Measurements from ENCODE around the gene FAM193A.
"Not testable (repeated sequence)": the region's sequence is repeated elsewhere in the genome, so short reads cannot be mapped to it uniquely, and the experiment has no call there.

The FAM193A gene, protein sequence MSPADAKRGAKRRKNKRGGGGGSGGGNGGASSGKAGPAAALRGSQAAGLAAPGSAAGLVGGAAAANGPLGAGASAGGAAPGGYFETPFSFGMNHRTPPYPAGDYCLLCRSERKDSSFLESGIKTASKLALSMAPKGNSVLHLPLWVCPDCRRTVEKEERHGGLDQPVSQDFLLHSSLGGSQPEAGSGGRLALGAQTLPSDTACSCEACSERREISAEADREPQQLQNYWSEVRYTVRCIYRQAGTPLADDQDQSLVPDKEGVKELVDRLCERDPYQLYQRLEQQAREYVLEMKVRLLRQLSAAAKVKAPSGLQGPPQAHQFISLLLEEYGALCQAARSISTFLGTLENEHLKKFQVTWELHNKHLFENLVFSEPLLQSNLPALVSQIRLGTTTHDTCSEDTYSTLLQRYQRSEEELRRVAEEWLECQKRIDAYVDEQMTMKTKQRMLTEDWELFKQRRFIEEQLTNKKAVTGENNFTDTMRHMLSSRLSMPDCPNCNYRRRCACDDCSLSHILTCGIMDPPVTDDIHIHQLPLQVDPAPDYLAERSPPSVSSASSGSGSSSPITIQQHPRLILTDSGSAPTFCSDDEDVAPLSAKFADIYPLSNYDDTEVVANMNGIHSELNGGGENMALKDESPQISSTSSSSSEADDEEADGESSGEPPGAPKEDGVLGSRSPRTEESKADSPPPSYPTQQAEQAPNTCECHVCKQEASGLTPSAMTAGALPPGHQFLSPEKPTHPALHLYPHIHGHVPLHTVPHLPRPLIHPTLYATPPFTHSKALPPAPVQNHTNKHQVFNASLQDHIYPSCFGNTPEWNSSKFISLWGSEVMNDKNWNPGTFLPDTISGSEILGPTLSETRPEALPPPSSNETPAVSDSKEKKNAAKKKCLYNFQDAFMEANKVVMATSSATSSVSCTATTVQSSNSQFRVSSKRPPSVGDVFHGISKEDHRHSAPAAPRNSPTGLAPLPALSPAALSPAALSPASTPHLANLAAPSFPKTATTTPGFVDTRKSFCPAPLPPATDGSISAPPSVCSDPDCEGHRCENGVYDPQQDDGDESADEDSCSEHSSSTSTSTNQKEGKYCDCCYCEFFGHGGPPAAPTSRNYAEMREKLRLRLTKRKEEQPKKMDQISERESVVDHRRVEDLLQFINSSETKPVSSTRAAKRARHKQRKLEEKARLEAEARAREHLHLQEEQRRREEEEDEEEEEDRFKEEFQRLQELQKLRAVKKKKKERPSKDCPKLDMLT (N-terminal part only)

DNA sequence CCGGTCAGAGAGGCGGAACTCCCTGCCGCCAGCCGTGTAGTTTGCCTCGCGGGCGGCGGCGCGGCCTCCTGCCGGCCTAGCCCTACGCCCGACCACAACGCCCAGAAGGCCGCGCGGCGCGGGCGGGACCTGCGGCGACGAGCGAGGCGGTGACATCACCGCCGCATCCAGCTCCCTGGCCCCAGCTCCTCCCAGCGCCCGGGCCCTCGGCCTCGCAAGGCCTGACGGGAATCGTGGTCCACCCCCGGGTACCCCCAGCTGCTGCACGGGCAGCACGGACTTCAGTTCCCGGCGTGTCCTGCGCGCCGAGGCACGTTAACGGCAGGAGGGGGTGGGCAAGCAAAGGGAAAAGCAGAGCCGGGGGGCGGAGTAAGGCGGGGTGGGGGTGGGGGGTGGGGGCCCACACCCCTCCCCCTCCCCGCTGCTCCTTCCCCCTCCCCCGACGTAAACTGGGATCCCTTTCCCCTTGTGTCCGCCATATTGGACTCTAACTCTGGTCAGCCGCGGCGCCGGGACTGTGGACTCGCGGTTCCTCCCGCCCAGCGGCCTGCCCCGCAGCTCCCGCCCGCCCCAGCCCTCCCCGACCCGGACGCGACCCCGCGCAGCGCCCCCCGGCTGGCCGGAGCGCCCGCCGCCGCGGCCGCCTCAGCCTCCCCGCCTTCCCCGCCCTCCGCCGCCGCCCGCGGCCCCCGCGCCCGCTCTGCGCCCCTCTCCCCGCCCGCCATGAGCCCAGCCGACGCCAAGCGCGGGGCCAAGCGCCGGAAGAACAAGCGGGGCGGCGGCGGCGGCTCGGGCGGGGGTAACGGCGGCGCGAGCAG lies at the start of gene FAM193A:
Gene FAM193A (plus strand): TSS at position 455 of the 818 bp plus-strand sequence. CDS start 269 bp downstream, at position 724.
- DNase-seq (ENCODE audit: low read depth in 2 of 2): peak; percentile 99

DNA sequence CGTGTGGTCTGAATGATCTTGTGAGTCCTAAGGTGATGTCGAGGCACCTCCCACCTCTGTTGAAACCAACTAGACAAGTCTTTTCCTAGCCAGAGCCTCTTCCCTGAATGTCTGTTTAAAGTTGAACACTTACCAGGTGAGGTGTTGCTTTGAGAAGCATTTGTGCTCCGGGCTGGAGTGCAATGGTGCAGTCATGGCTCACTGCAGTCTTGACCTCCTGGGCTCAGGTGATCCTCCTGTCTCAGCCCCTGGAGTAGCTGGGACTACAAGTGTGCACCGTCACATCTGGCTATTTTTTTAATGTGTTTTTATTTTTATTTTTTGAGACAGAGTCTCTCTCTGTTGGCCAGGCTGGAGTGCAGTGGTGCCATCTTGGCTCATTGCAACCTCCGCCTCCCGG lies 49.5 kb upstream of the FAM193A start:
- no peak for DNase-seq (ENCODE audit: low read depth in 2 of 2)

DNA sequence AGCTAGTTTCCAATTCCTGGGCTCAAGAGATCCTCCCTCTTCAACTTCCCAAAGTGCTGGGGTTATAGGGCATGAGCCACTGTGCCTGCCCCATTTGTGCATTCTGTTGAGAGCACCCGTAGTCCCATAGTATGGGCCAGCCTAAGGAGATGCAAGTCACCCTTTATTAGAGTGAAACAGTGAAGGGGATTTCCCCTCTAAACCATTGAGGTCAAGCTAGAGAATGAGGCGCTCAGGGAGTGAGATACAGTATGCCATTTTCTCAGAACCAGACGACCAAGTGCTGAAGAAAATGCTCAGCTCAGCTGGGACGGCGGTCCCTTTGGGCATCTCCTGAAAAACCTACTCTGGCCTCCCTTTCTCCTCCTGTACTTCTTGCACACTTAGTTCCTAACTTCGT lies 48.8 kb upstream of the FAM193A start:
- no peak for DNase-seq (ENCODE audit: low read depth in 2 of 2)

DNA sequence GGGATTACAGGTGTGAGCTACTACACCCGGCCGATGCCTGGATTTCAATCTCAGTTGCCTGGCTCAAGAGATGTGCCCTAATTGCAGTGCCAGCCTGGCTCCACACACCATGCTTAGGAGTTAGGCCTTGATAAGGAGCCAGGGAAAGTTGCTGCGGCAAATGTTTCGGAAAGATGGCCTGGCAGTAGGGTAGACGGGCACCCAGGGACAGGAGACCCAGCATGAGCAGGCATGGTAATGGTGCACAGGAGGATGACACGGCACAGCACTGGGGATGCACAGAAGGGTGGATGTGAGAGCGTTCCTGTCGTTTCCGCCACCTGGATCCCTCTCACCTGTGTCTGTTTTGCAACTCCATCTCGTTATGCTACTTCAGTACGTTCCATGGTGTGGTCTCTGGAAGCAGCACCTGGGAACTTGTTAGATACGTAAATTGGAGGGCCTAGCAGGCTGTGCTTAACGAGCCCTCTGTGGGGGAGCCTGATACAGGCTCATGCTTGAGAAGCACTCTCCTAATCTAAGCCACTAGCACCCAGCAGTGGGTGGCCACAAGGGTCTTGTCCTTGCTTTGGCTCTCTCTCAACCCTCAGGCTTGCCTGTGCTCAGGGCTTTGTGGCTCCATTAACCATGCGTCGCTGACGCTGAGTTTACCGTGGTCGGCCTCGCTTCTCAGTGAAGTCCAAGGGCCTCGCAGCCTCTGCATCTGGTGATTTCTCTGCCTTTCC lies 47.2 kb upstream of the FAM193A start:
- no peak for DNase-seq (ENCODE audit: low read depth in 2 of 2)

DNA sequence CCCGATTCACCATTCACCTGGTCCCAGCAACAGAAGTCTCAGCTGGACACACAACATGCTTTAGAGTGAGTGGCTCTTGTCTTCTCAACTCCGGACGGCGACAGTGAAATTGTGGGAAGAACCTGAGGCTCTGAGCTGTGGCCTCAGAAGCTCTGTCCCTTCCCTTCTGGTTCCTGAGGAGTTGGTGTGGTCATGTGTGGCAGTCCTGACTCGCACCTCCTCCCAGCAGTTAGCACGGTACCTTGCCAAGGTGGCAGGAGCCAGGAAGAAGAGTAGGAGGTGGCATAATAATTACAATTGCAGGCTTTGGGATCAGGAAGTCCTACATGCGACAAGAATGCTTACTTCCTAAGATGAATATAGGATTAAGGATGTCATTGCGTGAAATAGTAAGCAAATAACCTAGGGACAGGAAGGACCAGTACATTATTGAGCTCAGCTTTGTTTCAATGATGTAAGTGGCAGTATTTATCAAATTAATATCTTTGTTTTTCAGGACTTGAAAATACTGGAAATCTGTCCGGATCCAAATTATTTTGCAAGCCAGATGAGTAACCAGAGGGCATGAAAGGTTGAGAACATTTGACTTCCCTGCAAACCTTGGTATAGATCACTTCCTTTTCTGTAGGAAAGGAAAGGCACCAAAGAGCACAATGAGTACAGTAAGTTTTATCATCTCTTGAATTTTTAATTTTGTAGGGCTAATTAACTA lies 46.5 kb upstream of the FAM193A start:
- no peak for DNase-seq (ENCODE audit: low read depth in 2 of 2)

DNA sequence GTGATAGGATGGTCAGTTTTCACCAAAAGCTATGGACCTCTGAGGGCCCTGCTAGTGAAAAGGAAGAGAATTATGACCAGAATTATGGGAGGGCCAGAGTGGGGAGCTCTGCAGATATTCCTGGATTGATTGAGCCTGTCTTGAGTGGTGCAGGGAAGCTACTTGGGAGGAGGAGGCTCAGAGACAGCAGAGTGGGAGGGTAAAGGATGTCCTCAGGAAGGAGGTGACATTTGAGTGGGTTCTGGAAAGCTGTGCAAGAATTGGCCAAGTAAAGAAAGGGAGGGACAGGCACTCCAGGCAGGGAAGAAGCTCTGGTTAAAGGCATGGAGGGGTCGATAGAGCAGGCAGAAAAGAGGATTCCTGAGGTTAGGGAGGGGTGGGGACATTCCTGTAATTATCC lies 43.5 kb upstream of the FAM193A start:
- no peak for DNase-seq (ENCODE audit: low read depth in 2 of 2)

DNA sequence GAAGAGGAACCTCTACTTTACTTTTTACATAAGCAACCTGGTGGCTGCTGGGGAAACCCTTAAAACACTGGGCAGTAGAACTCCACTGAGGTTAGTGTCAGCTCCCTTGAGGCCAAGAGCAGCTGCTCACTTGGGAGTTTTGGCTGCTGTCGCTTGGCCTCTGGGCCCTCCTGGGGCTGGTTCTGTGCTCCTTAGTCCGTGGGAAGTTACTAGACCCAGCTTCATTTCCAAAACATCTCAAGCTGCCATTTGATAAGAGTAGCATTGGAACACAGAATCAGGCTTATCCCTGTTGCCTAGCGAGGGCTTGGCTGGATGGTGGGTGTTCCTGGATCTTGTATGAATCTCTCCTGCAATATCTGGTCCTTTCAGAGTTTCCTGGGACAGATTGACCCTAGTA lies 41.5 kb upstream of the FAM193A start:
- DNase-seq (ENCODE audit: low read depth in 2 of 2): no peak

DNA sequence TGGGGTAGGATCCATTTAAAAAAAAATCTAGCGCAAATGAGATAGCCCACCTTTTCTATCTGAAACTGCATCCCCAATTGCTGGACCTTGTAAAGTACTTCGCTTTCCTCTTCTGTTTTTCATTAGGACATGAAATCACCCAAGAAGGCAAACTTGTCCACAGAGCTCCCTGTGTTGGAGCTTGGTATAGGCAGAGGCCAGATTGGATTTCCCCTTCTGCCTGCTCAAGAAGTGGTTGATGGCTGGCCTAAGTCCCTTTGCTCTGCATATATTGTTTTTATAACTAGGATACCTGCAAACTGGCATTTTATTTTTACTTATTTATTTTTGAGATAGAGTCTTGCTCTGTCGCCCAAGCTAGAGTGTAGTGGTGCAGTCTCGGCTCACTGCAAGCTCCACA lies 39.1 kb upstream of the FAM193A start:
- no peak for DNase-seq (ENCODE audit: low read depth in 2 of 2)

DNA sequence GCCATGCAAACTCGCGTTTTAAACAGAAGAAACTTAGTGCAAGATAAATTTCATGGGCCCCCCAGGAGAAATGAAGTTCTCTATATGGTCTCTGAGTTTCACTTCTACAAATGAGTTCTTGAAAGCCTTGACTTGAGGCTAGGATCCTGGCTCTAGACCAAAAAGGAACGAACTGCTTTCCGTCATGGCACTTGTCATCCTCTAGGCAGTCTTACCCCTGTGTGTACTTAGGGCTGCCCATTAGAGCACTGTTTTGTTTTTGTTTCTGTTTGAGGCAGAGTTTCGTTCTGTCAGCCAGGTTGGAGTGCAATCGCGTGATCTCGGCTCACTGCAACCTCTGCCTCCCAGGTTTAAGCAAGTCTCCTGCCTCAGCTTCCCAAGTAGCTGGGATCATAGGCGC lies 38.5 kb upstream of the FAM193A start:
- DNase-seq (ENCODE audit: low read depth in 2 of 2): no peak

DNA sequence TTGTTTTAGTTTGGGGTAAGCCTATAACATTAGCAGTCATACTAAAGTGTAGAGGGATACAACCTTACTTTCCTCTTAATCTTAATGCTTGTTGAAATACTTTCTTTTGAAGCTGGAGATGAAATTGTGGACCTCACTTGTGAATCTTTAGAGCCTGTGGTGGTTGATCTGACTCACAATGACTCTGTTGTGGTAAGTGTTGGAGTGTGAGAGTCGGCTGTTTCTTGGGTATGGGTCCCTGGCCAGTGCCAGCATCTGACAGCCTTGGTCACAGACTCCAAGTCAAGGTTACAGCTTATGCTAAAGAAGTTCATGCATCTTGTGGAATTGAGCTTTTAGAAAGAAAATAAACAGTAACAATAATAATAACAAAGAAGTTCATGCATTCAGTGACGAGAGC lies 35.9 kb upstream of the FAM193A start:
- DNase-seq (ENCODE audit: low read depth in 2 of 2): no peak

DNA sequence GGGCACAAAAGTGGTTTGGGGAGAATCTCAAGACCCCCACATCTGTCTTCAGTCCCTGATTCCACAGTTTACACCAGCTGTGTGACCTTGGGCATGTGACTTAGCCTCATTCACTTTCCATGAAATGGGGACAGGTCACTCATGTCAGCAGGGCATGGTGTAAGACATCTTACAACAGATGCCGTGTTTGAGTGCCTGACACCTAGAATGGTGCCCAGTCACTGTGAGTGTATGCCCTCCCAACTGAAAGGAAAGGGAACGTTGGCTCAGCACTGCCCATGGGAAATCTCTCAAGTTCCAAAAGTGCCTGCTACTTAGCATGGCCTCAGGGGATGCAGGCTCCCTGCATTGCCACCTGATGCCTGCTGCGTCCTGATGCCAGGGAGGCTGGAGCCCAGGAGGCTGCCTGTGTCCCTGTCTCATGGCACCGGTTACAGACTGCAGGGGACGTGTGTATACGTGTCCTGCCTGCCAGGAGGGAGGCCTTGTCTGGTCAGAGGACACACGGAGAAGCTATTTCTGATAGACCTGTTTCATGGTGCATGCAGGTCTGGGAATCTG lies 35.3 kb upstream of the FAM193A start:
- DNase-seq (ENCODE audit: low read depth in 2 of 2): no peak

DNA sequence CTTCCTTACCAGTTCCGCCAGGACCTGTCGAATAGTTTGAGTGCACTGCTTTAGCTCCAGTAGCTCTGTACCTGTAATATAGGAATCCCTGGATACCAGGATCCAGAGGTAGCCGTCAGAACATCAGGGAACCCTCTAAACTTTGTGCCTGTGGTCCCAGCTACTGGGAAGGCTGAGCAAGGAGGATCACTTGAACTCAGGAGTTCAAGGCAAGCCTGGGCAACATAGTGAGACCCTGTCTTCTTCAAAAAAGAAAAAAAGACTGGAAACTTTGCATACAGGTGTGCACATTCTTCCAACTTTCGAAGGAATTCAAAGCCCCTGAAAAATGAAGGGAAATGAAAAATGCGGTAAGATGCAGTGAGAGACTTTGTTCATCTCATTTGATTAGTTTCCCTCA lies 32.6 kb upstream of the FAM193A start:
- no peak for DNase-seq (ENCODE audit: low read depth in 2 of 2)

DNA sequence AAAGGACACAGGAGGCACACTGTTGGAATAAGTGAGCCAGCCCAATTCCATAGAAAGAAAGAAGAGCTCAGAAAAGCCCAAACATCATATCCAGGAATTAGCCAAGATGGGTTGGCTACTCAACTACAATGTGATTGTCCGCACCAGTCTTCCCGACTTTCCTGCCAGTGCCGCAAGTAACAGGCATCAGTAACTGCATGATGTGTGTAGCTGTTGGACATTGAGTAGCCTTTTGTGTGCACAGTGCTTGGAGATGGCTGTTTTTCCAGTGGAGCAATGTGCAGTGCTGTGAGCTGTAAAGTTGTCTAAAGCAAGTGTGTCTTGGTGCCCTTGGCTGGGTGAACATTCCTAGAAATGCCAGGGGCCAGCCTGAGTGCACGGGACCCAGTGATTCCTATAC lies 29.2 kb upstream of the FAM193A start:
- no peak for DNase-seq (ENCODE audit: low read depth in 2 of 2)

DNA sequence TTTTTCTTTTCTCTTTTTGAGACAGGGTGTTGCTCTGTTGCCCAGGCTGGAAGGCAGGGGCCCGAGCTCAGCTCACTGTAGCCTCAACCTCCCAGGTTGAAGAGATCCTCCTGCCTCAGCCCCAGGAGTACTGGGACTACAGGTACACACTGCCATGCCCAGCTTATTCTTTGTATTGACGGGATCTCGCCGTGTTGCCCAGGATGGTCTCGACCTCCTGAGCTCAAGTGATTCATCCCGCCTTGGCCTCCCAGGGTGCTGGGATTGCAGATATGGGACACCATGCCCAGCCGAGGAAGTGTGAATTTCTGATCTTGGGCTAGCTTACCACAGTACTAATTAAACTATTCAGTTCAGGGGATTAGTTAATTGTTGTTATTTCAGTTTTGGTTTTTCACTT lies 28.6 kb upstream of the FAM193A start:
- no peak for DNase-seq (ENCODE audit: low read depth in 2 of 2)

DNA sequence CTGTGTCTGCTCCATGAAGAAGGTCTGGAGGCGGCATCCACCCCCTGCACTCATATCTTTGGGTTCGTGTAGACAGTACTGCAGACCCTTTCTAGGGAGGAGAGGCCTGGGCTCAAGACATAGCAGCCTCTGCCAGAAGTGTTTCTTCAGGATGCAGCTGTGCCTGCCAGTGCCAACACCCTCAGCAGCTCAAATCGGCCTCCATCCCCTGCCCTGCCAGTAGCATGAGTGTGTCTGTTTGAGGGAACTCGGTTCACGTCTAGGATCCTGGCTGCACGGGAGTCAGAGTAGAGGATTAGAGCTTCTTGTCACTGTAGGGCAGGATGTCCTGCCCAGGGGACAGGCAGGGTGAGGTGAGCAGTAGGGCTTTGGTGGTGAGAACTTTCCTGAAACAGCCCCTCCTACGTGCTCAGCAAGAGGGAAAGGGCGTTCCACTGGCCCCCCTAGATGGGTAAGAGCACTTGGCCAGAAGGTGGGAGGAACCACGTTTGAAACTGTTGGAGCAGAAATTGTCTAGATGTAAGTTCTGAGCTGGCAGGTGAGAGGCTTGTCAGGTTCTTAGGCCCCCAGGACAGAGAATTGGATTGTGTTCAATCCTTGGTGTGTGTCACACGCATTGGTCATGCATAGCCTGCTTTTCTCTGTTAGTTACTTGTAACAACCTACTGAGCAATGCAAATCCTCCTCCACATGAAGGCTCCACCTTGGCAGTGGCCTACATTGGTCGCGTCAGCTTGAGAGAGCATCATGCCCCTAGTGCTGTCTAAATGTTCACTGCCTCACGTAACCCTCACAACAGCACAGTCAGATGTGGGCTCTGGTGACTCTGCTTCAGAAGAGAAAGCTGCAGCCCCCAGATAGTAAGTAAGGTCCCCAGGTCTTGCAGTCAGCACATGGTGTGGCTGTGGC lies 25.8 kb upstream of the FAM193A start:
- no peak for DNase-seq (ENCODE audit: low read depth in 2 of 2)

DNA sequence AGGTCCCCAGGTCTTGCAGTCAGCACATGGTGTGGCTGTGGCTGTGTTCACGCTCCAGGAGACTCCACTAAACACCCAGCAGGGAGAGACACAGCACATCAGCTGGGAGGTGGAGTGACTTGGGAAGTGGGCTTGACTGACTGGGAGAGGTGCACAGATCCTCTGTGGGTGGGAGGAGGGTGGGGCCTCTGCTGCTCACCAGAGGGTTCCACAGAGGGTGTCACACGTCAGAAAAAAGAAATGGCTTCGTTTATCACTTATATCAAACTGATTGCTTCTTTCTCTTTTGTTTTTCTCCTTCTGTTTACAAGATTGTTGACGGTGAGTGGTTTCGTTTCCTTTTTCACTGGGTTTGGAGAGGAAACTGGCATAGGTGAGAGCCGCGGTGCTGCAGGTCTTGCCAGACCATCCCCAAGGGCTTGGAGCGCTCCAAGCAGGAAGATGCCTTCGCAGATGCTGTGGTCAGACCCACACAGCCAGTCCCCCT lies 24.8 kb upstream of the FAM193A start:
- DNase-seq (ENCODE audit: low read depth in 2 of 2): no peak

DNA sequence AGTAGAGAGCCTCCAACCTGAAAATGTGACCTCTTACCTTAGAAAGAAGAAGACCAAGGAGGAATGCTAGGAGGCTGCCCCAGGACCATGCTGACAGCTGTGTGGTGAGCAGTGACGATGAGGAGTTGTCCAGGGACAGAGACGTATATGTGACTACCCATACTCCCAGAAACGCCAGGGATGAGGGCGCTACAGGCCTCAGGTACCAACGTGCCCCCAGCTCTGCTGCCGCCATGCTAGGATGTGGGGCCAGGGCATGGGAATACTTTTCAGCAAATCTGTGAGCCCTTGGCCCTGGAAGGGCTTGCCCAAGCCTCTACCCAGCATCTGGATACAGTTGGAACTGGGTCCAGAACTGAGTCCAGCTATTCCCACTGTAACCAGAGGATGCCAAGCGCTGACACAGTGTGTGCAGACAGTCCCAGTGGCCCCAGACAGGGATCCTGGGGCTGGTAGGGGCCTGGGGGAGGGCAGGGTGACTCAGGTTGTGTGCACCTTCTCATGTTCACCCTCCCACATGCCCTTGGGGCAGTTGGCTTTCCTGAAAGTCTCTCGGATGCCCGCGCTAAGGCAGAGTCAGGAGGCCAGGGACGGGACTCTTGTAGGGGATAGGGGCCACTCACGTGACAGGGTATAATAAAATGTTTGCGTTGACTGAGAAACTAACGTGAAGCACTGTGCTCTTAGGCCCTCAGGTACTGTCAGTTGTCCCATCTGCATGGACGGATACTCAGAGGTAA lies 23.9 kb upstream of the FAM193A start:
- no peak for DNase-seq (ENCODE audit: low read depth in 2 of 2)

DNA sequence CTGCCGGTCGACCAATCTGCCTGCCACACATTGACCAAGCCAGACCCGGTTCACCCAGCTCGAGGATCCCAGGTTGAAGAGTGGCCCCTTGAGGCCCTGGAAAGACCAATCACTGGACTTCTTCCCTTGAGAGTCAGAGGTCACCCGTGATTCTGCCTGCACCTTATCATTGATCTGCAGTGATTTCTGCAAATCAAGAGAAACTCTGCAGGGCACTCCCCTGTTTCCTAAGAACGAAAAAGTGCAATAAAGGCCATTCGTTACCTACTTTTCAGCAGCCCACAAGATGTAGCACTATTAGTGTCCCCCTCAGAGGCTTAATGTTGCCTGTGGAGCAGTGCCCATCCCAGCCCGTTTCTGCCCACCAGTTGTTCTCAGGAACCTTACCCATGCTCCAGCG lies 22.3 kb upstream of the FAM193A start:
- DNase-seq (ENCODE audit: low read depth in 2 of 2): not testable (repeated sequence)

All from stimulated activated CD8-positive, alpha-beta memory T cell treated with anti-CD3 and anti-CD28 coated beads, Interleukin-15, amount 100 ng/mL, for 4 hours (primary cell).